Activated gamma-delta T cell treated with Interleukin-2 at 50 U/mL for 16 hours (primary cell): ENCODE results near the gene MLLT6.

Source experiments
- DNase-seq: peaks from one replicate; pipeline ENCODE4 v3.0.0-alpha.2; 2020

The MLLT6 gene

GRCh38 chr17:38745545-38745944 is 40.5 kb downstream of the MLLT6 start:
- no peak for DNase-seq

GRCh38 chr17:38746004-38746848 is 41.2 kb downstream of the MLLT6 start:
- DNase-seq: no peak

DNA sequence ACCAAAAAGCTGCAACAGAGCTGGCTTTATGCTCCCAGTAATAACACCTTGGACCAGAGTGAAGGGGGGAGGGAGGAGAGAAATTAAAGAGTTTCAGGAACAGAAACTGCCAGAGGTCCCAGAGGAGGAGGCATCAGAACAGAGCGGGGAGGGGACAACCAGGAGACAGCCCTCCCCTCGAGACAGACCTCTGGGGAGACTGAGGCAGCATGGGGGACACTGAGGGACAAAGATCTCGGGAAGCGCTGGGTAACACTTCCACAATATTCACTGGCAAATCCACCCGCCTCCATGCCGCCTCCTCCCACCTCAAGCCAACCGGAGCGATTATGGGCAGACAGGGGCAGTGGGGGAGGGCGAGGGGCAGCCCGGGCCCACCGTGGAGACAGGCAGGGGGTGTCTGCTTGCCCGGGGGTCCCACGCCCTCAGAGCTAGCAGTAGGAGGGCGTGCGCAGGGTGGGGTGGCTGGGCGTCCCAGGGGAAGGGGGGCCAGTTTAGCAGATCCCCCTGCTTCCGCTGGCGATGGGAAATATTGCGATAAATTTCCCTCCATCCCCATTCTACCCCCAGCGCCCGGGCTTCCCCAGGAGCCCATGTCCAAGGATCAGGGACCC is 41.9 kb downstream of the MLLT6 start:
- DNase-seq: no peak

GRCh38 chr17:38747463-38748148 is 42.5 kb downstream of the MLLT6 start:
- DNase-seq: no peak

DNA sequence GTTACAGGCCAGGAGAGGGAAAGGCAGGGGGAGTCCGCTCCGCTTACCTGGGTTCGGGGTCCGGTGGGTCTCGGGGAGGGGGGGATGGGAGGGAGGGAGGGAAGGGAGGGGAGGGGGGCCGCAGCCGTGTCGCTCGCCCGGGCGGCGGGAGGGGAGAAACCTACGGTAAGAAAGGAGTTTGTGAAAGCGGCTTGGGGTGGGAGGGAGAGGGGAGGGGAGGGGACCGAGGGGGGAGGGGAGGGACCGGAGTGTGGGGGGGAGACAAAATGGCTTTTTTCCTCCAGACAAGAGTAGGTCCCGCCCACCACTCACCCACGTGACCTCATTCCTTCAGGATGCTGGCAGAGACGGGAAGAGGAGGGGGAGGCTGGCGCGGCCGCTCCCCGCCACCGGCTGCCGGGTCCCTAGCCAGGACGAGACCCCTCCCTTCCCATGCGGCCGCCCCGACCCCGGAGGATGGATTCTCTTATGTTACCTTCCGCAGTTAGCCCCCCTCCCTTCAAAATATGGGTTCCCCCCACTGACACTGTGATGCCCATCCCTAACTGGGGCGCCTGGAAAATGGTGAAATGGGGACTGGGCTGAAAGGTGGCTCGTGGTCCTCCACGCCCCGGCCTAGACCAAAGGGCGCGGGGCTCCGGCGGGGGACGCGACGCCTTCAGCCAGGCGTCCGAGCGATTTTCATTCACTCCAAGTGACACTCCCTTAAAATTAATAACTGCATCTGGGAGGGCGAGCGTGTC is 43.2 kb downstream of the MLLT6 start, which contains the start of gene PCGF2:
Gene PCGF2, minus strand, starts transcription at position 188 of the 743 bp plus-strand sequence. CDS start 7,934 bp downstream, outside the sequence.
- DNase-seq: no peak

GRCh38 chr17:38748892-38749222 is 43.8 kb downstream of the MLLT6 start:
- DNase-seq: no peak

- no peak for DNase-seq
These were observed 44.4 kb downstream of the MLLT6 start for GRCh38 chr17:38749223-38750043.

- no peak for DNase-seq
These were observed 44.9 kb downstream of the MLLT6 start for GRCh38 chr17:38750044-38750311.

DNA sequence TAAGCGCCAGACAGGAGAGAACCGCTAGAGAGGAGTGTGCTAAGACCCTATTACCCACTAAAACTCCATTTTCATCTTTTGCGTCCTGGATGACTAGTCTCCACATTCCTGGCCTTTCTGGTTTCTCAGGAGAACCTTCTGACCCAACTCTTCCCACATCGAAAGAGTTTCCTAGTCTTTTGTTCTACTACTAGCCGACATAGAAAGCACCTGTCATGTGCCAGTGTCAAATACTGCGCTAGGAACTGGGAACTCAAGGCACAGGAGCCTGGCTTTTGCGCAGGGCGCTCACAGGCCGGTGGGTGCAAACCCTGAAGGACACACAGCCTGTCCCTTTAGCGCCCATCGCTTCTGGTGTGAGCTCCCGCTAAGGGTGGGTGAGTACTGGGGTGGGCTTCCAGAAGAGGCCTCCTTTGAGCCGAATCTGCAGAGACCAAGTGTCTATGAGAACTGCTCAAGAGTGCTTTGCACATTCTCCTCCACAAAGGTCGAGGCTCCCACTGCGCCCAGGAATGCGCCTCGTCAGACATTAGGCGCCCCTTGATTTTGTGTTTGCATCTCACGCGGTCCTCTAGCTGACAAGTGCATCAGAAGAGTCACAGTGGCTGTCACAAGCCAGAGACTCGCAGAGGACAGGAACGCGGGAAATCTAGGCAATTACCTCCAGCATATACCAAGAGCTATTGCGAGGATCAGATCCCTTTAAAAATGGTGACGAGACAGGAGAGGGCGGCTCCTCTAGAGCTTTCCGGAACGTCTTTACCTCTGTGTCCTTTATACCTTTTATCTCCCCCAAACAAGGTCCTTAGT is 45.4 kb downstream of the MLLT6 start:
- DNase-seq: no peak

- DNase-seq: no peak
These were observed 46.2 kb downstream of the MLLT6 start for GRCh38 chr17:38751144-38751807.

DNA sequence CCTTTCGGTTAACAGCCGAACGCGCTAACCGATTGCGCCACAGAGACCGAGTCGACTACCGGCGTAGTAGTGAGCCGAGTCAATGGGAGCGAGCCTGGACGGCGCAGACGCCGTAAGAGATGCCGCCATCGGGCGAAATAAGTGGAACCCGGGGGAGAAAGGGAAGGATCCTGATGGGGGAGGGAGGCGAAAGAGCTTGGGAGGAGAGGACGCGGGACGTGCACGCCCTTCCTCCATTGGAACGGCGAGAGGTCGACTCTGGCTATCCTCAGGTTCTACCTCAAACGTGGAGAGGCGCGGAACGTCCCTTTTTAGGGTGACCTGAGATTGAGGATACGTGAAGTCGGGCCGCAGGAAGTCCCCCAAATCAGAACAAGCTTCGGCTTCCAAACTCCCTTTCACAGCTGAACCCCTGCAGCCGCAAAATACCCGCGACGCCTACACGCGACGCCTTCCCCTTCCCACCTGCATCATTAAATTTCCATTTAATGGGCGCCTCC is 46.8 kb downstream of the MLLT6 start:
- DNase-seq: peak; percentile 80

- peak; percentile 96 for DNase-seq
These were observed 47.4 kb downstream of the MLLT6 start, which contains the start of gene PSMB3 for GRCh38 chr17:38752308-38753070. Gene PSMB3 (plus strand): TSS chr17:38752741. CDS start chr17:38752827, 86 bp downstream.

DNA sequence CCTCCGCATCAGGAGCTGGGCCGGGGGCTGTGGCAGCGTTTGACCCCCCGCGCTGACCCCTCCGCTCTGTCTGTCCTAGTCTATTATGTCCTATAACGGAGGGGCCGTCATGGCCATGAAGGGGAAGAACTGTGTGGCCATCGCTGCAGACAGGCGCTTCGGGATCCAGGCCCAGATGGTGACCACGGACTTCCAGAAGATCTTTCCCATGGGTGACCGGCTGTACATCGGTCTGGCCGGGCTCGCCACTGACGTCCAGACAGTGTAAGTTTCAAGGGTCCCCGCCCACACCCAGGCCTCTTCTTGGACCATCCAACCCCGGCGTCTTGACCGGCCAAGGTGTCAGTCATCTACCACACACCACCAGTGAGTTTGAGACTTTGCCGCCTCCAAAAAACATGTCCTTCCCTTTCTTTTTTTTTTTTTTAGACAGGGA is 48.0 kb downstream of the MLLT6 start:
- DNase-seq: no peak

DNA sequence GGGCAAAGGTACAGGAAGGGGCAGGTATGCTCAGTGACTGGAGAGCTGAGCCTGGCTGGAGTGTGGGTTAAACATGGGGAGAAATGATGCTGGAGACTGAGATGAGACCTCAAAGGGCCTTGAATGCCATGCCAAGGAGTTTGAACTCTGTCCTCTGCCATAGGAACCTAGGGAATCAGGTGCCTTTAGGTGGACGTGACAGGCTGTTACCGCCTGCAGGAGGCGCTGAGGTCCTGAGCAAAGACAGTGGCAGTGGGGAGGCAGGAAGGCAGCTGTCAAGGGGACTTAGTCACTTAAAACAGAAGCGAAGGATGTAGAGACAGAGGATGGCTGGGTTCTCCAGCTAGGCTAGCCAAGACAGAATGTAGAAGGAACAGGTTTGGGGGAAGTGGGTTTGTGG is 56.5 kb downstream of the MLLT6 start:
- no peak for DNase-seq

DNA sequence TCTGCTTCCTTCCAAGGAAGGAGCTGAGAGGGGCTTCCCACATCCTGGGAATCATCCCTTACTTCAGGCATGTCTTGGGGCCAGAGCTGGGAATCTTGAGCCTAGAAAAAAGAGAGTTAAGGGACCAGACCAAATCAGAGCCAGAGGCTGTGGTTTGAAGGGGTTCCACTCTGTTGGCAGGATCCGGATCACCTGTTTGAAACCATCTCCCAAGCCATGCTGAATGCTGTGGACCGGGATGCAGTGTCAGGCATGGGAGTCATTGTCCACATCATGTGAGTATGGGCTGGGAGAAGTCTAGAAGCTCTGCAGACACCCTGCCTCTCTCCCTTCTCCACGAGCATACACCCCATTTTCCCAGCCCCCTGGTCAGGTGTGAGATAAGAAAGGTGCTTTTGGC is 57.2 kb downstream of the MLLT6 start:
- no peak for DNase-seq

DNA sequence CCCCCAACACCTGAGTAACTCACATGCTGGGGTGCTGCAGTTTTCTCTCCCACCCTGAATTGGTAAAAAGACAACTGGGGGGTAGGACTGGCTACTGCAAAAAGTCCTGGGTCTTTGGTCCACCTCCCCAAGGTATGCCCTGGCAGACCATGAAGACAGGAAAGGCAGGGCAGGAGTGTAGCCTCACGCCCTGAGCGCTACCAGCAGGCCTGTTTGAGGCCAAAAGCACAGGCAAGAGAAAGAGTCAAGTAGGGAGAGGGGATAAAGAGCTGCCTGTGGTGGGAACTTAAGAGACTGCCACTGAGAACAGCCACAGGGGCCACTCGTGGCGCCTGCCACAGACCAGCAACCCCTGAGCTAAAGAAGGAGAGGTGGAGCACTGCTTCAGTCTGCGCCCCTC is 61.3 kb downstream of the MLLT6 start:
- DNase-seq: no peak

- DNase-seq: no peak
These were observed 63.3 kb downstream of the MLLT6 start for GRCh38 chr17:38768417-38768816.

GRCh38 chr17:38773258-38773657 is 68.2 kb downstream of the MLLT6 start:
- DNase-seq: no peak

- no peak for DNase-seq
These were observed 72.7 kb downstream of the MLLT6 start for GRCh38 chr17:38777641-38778250.
